GM18526 (cell line): ENCODE data around the gene EIF4G3.

Experiments used
- POLR2A ChIP-seq: IDR thresholded peaks from 3 replicates; pipeline ENCODE4 v1.6.1; 2011; ENCODE audit not compliant: insufficient read length; ENCODE audit errors: extremely low read depth

Gene EIF4G3

GRCh38 chr1:20930427-20930826 lies 246.3 kb downstream of the EIF4G3 start:
- TF ChIP-seq POLR2A = no peak

- TF ChIP-seq POLR2A = no peak
Measured at GRCh38 chr1:20928146-20928545, 248.6 kb downstream of the EIF4G3 start.

- TF ChIP-seq POLR2A = no peak
Measured at GRCh38 chr1:20921285-20921684, 255.4 kb downstream of the EIF4G3 start.

GRCh38 chr1:20913242-20913641 lies 263.5 kb downstream of the EIF4G3 start:
- no peak for TF ChIP-seq POLR2A

- TF ChIP-seq POLR2A = no peak
Measured at GRCh38 chr1:20903437-20903836, 273.3 kb downstream of the EIF4G3 start.

GRCh38 chr1:20900056-20900455 lies 276.6 kb downstream of the EIF4G3 start:
- no peak for TF ChIP-seq POLR2A

GRCh38 chr1:20899154-20899972 lies 277.3 kb downstream of the EIF4G3 start:
- no peak for TF ChIP-seq POLR2A

GRCh38 chr1:20896826-20897225 lies 279.9 kb downstream of the EIF4G3 start:
- no peak for TF ChIP-seq POLR2A

- TF ChIP-seq POLR2A = no peak
Measured at GRCh38 chr1:20893931-20894330, 282.8 kb downstream of the EIF4G3 start.

GRCh38 chr1:20891091-20891490 lies 285.6 kb downstream of the EIF4G3 start:
- TF ChIP-seq POLR2A = no peak

GRCh38 chr1:20887246-20887645 lies 289.5 kb downstream of the EIF4G3 start:
- TF ChIP-seq POLR2A = no peak

GRCh38 chr1:20885121-20885520 lies 291.6 kb downstream of the EIF4G3 start:
- no peak for TF ChIP-seq POLR2A

GRCh38 chr1:20884513-20884912 lies 292.2 kb downstream of the EIF4G3 start:
- no peak for TF ChIP-seq POLR2A

GRCh38 chr1:20883766-20884165 lies 292.9 kb downstream of the EIF4G3 start:
- no peak for TF ChIP-seq POLR2A

GRCh38 chr1:20882837-20883236 lies 293.9 kb downstream of the EIF4G3 start:
- no peak for TF ChIP-seq POLR2A

- TF ChIP-seq POLR2A = no peak
Measured at GRCh38 chr1:20878799-20879198, 297.9 kb downstream of the EIF4G3 start.
